Endothelial cell of umbilical vein (primary cell): ENCODE data around the gene MSX2. TPM values are rescaled to one million over a fixed set of nuclear protein-coding genes. Genes with fewer than 3 reads are reported as not detected.

ENCODE experiments used
- BruUV-seq: library from RNA; stranded (reverse); fragments of 400-500 nt; replicated peaks from 2 replicates; lab custom pipeline; 2021; lab: Mats Ljungman, UMichigan
- CTCF ChIA-PET: fragments of 300-600, 350-600 bp; sonication (Branson Sonifier 250); formaldehyde crosslinking; loops from one replicate; lab custom pipeline; 2021; ENCODE audit warnings: antibody characterized with exemption, inconsistent platforms; lab: Charles Lee
- POLR2A ChIA-PET: fragments of 300-600, 350-600 bp; sonication (Branson Sonifier 250); formaldehyde crosslinking; loops from one replicate; lab custom pipeline; 2021; ENCODE audit warnings: antibody characterized with exemption, inconsistent platforms; lab: Charles Lee
- DNase-seq: peaks from one replicate; pipeline ENCODE4 v3.0.0-alpha.2; 2011; ENCODE audit warnings: low read depth, low spot score
- FAIRE-seq: peaks from 2 replicates; lab custom pipeline; 2011; peaks lifted over from hg19 to GRCh38; lab: Jason Lieb, UNC
- H2AFZ ChIP-seq: 2 replicates; pipeline ENCODE4 v1.6.0; 2012; ENCODE audit warnings: low read depth, low read length, control low read depth, inconsistent platforms
- H3K27ac ChIP-seq: 2 replicates; pipeline ENCODE4 v1.5.1; 2011; ENCODE audit warnings: low read depth, mild to moderate bottlenecking, control low read depth, low read length, moderate library complexity; ENCODE audit not compliant: insufficient read depth
- H3K27me3 ChIP-seq, 2 experiments: 2 replicates each; pipeline versions ENCODE4 v1.6.0 to v1.6.1; 2011; ENCODE audit warnings: low read length in 2 of 2, mixed read lengths in 1 of 2; ENCODE audit not compliant: control insufficient read depth in 2 of 2, insufficient read depth in 2 of 2
- H3K36me3 ChIP-seq, 2 experiments: 2 replicates in 1 of 2; 3 replicates in 1 of 2; pipeline ENCODE4 v1.5.1; 2011; ENCODE audit warnings: low read length in 2 of 2, mild to moderate bottlenecking in 1 of 2, moderate library complexity in 1 of 2; ENCODE audit not compliant: control insufficient read depth in 2 of 2, insufficient read depth in 2 of 2; ENCODE audit errors: extremely low read depth in 1 of 2
- H3K4me1 ChIP-seq: 3 replicates; pipeline ENCODE4 v1.5.1; 2011; ENCODE audit warnings: mild to moderate bottlenecking, low read length; ENCODE audit not compliant: control insufficient read depth, insufficient read depth; ENCODE audit errors: extremely low read depth
- H3K4me2 ChIP-seq: 2 replicates; pipeline ENCODE4 v1.6.1; 2011; ENCODE audit warnings: low read length, control low read depth, mixed read lengths; ENCODE audit not compliant: insufficient read depth
- H3K4me3 ChIP-seq, 3 experiments: fragments of 200-600 bp in 1 of 3; sonication (generic), shearing (Covaris generic) in 1 of 3; replicated peaks in 1 of 3; 2 replicates each; pipeline ENCODE4 v1.5.1; 2011 to 2016; ENCODE audit warnings: control low read depth in 3 of 3, low read length in 3 of 3, mild to moderate bottlenecking in 2 of 3, inconsistent platforms in 1 of 3, low read depth in 1 of 3, moderate library complexity in 1 of 3; ENCODE audit not compliant: insufficient read depth in 1 of 3
- H3K79me2 ChIP-seq: 2 replicates; pipeline ENCODE4 v1.6.0; 2012; ENCODE audit warnings: low read length, inconsistent platforms; ENCODE audit not compliant: control insufficient read depth, insufficient read depth
- H3K9ac ChIP-seq: replicated peaks from 2 replicates; pipeline ENCODE3; 2011; ENCODE audit warnings: low read length, control low read depth; ENCODE audit not compliant: insufficient read depth; ENCODE audit errors: extremely low read depth
- H3K9me1 ChIP-seq: replicated peaks from 3 replicates; pipeline ENCODE4 v1.6.0; 2011; ENCODE audit warnings: mild to moderate bottlenecking, low read length; ENCODE audit not compliant: control insufficient read depth, insufficient read depth; ENCODE audit errors: extremely low read depth
- H3K9me3 ChIP-seq: replicated peaks from 2 replicates; pipeline ENCODE4 v1.5.1; 2012; ENCODE audit warnings: low read length, inconsistent platforms; ENCODE audit not compliant: control insufficient read depth, insufficient read depth
- H4K20me1 ChIP-seq: replicated peaks from 2 replicates; pipeline ENCODE3; 2011; ENCODE audit warnings: mild to moderate bottlenecking, low read length; ENCODE audit not compliant: control insufficient read depth, insufficient read depth; ENCODE audit errors: extremely low read depth
- CTCF ChIP-seq, 2 donors: IDR thresholded peaks; 1 replicate in 1 of 2; 2 replicates in 1 of 2; pipeline ENCODE4 v1.5.1; 2011; ENCODE audit warnings: low read length in 2 of 2, mild to moderate bottlenecking in 2 of 2, moderate library complexity in 2 of 2, control low read depth in 1 of 2, inconsistent platforms in 1 of 2, low read depth in 1 of 2; ENCODE audit not compliant: insufficient read depth in 1 of 2; ENCODE audit errors: extremely low read depth in 1 of 2
- EZH2 ChIP-seq: IDR thresholded peaks from 2 replicates; pipeline ENCODE4 v1.6.1; 2012; ENCODE audit warnings: borderline replicate concordance, low read depth, mild to moderate bottlenecking, moderate library complexity, low read length, inconsistent platforms; ENCODE audit not compliant: severe bottlenecking
- GATA2 ChIP-seq: IDR thresholded peaks from 2 replicates; pipeline ENCODE4 v1.7.0; 2011; ENCODE audit warnings: low read depth, mild to moderate bottlenecking, moderate library complexity, mixed read lengths, low read length; ENCODE audit not compliant: insufficient read length, insufficient read depth
- JUN ChIP-seq: IDR thresholded peaks from 2 replicates; pipeline ENCODE4 v1.6.1; 2011; ENCODE audit warnings: borderline replicate concordance, low read depth; ENCODE audit not compliant: insufficient read length, insufficient read depth
- MAX ChIP-seq: IDR thresholded peaks from 2 replicates; pipeline ENCODE4 v1.6.1; 2011; ENCODE audit not compliant: insufficient read depth, insufficient read length
- MYC ChIP-seq: IDR thresholded peaks from one replicate; pipeline ENCODE4 v1.6.1; 2011; ENCODE audit warnings: mild to moderate bottlenecking, low read depth, low read length
- POLR2A ChIP-seq: IDR thresholded peaks from 2 replicates; pipeline ENCODE4 v1.6.1; 2012; ENCODE audit warnings: low read depth, mild to moderate bottlenecking, control low read depth, low read length
- dilution Hi-C: fragments of 300-500 bp; cut with MboI; formaldehyde crosslinking; loops from one replicate; pipeline ENCODE4 v1.15.0; 2019; ENCODE audit warnings: low sequenced_read_pairs; ENCODE audit not compliant: extremely low pct_ligation_motif_present
- intact Hi-C: fragments of 100-400 bp; cut with micrococcal nuclease; formaldehyde crosslinking; loops from one replicate; pipeline ENCODE4 v1.10.0; 2022
- polyA plus RNA-seq, 4 experiments: library from polyadenylated mRNA; depleted of rRNA in 3 of 4; stranded (reverse) in 3 of 4; unstranded in 1 of 4; fragments of >200 nt; gene quantifications; 2 replicates each; pipeline versions ENCODE4 v1.2.1 to v1.2.3, GENCODE V29; 2011 to 2012; ENCODE audit warnings: missing spikeins in 1 of 4
- total RNA-seq: library from RNA; stranded (reverse); gene quantifications from 2 replicates; pipeline ENCODE4 v1.2.3, GENCODE V29; 2021

The MSX2 gene
- total and polyA plus RNA-seq, 2 donors (not counting 3 experiments of a cell fraction or from before 2014, with no cell fraction given): not detected

GRCh38 chr5:174735498-174736330 lies 11.3 kb downstream of the MSX2 start:
- Histone ChIP-seq H3K9ac (no peak overlapping the region), H3K36me3 (no peaks in the 10 kb centered on the region), H3K27me3 (peaks cover 20 to 47% of the 10 kb centered on the region in 2 experiments), H4K20me1 (no peaks in the 10 kb centered on the region), H3K9me1 (no peaks in the 10 kb centered on the region), H3K27ac (no peak overlapping the region), H2AFZ (no peak overlapping the region), H3K9me3 (no peaks in the 10 kb centered on the region), H3K4me3 (no peak overlapping the region), H3K4me1 (no peaks in the 10 kb centered on the region), H3K4me2 (no peak overlapping the region), H3K79me2 (no peaks in the 10 kb centered on the region)
- ChIA-PET POLR2A (no interaction called here), CTCF (no interaction called here)
- DNase-seq (no peak), FAIRE-seq (no peak)
- no TSS peak for BruUV-seq
- TF ChIP-seq JUN (no peak), GATA2 (no peak), EZH2 (peak; percentile 50), MYC (no peak), CTCF (IDR thresholded peaks at IDR 0.05; ENCODE audit: extremely low read depth in 1 of 2, insufficient read depth in 1 of 2, low read depth in 1 of 2, low read length in 2 of 2) (no peak), POLR2A (no peak), MAX (no peak)
- dilution Hi-C loops (no loop called here), intact Hi-C loops (loop anchor here (1.0 kb wide), 1 partner anchor 316 kb away; no protein-coding TSS in a partner anchor)
